Neuronal stem cell (in vitro differentiated cells): Measurements from ENCODE around the gene BRCA1.

Experiments used
- DNase-seq: peaks from one replicate; pipeline ENCODE4 v3.0.0-alpha.2; 2013; ENCODE audit warnings: low spot score
- H2AFZ ChIP-seq: one replicate; pipeline ENCODE4 v1.6.1; 2013; ENCODE audit warnings: mild to moderate bottlenecking, low read length, inconsistent platforms
- H2AK5ac ChIP-seq: 2 replicates; pipeline ENCODE4 v1.6.1; 2013; ENCODE audit warnings: low read depth, mild to moderate bottlenecking, inconsistent platforms, low read length, moderate library complexity, mixed read lengths
- H2BK120ac ChIP-seq: 2 replicates; pipeline ENCODE4 v1.6.1; 2013; ENCODE audit warnings: low read depth, mild to moderate bottlenecking, inconsistent platforms, low read length, moderate library complexity, mixed read lengths
- H2BK12ac ChIP-seq: one replicate; pipeline ENCODE4 v1.6.1; 2013; ENCODE audit warnings: low read length, inconsistent platforms
- H2BK15ac ChIP-seq: 2 replicates; pipeline ENCODE4 v1.6.1; 2013; ENCODE audit warnings: mild to moderate bottlenecking, low read length, inconsistent platforms, mixed read lengths
- H2BK5ac ChIP-seq: one replicate; pipeline ENCODE4 v1.6.1; 2013; ENCODE audit warnings: inconsistent platforms, mild to moderate bottlenecking, low read length, moderate library complexity
- H3K14ac ChIP-seq: one replicate; pipeline ENCODE4 v1.6.1; 2013; ENCODE audit warnings: low read length, inconsistent platforms
- H3K18ac ChIP-seq: 2 replicates; pipeline ENCODE4 v1.6.1; 2013; ENCODE audit warnings: low read length, inconsistent platforms
- H3K23ac ChIP-seq: 2 replicates; pipeline ENCODE4 v1.6.1; 2013; ENCODE audit warnings: low read depth, mild to moderate bottlenecking, mixed read lengths, low read length, inconsistent platforms; ENCODE audit not compliant: poor library complexity
- H3K27ac ChIP-seq: replicated peaks from 3 replicates; pipeline ENCODE4 v1.5.1; 2013; ENCODE audit warnings: low read length, inconsistent platforms
- H3K27me3 ChIP-seq, 3 experiments: 2 replicates each; pipeline ENCODE4 v1.6.1; 2013; ENCODE audit warnings: low read length in 3 of 3, mild to moderate bottlenecking in 2 of 3, inconsistent platforms in 1 of 3, low read depth in 1 of 3, mixed read lengths in 1 of 3, moderate library complexity in 1 of 3; ENCODE audit not compliant: control insufficient read depth in 3 of 3, insufficient read depth in 3 of 3
- H3K36me3 ChIP-seq, 2 donors: replicated peaks in 1 of 2; 2 replicates each; pipeline ENCODE4 v1.6.1; 2013; ENCODE audit warnings: low read length in 2 of 2; ENCODE audit not compliant: control insufficient read depth in 2 of 2, insufficient read depth in 2 of 2
- H3K4ac ChIP-seq: 2 replicates; pipeline ENCODE4 v1.6.1; 2013; ENCODE audit warnings: inconsistent platforms, mild to moderate bottlenecking, low read length, moderate library complexity
- H3K4me1 ChIP-seq, 2 donors: 1 replicate in 1 of 2; 2 replicates in 1 of 2; pipeline ENCODE4 v1.6.1; 2013; ENCODE audit warnings: low read length in 2 of 2, low read depth in 1 of 2; ENCODE audit not compliant: control insufficient read depth in 2 of 2, insufficient read depth in 1 of 2
- H3K4me2 ChIP-seq: one replicate; pipeline ENCODE4 v1.6.1; 2013; ENCODE audit warnings: mild to moderate bottlenecking, low read length, inconsistent platforms; ENCODE audit not compliant: insufficient read depth, poor library complexity, severe bottlenecking
- H3K4me3 ChIP-seq, 2 donors: 2 replicates each; pipeline ENCODE4 v1.5.1; 2013; ENCODE audit warnings: low read length in 2 of 2, mild to moderate bottlenecking in 2 of 2, inconsistent platforms in 1 of 2, moderate library complexity in 1 of 2
- H3K79me1 ChIP-seq: one replicate; pipeline ENCODE4 v1.6.1; 2013; ENCODE audit warnings: low read depth, mild to moderate bottlenecking, inconsistent platforms, low read length, moderate library complexity
- H3K9ac ChIP-seq: one replicate; pipeline ENCODE4 v1.6.1; 2013; ENCODE audit warnings: mild to moderate bottlenecking, low read depth, low read length, inconsistent platforms; ENCODE audit not compliant: poor library complexity
- H3K9me3 ChIP-seq, 2 donors: replicated peaks in 1 of 2; 2 replicates each; pipeline versions ENCODE3 to v1.6.1; 2013; ENCODE audit warnings: low read length in 2 of 2, mild to moderate bottlenecking in 2 of 2, inconsistent platforms in 1 of 2, low read depth in 1 of 2, mixed read lengths in 1 of 2, moderate library complexity in 1 of 2; ENCODE audit not compliant: control insufficient read depth in 2 of 2, insufficient read depth in 1 of 2
- H4K8ac ChIP-seq: one replicate; pipeline ENCODE4 v1.6.1; 2013; ENCODE audit warnings: low read depth, mild to moderate bottlenecking, inconsistent platforms, low read length, moderate library complexity
- H4K91ac ChIP-seq: one replicate; pipeline ENCODE4 v1.6.1; 2013; ENCODE audit warnings: low read length, low read depth, mild to moderate bottlenecking, inconsistent platforms; ENCODE audit not compliant: poor library complexity
- WGBS, 2 donors: extraction: QIAGEN DNeasy Blood & Tissue Kit; methylation state at CpG; one replicate each; pipeline ENCODE4 v1.1.7; 2013; ENCODE audit warnings: missing lambda C conversion rate in 2 of 2, mixed read lengths in 1 of 2; ENCODE audit not compliant: insufficient read length in 2 of 2, insufficient replicate concordance in 1 of 2; ENCODE audit errors: extremely low coverage in 2 of 2; 5-methylcytosine and 5-hydroxymethylcytosine counted together

Gene BRCA1

GRCh38 chr17:43042025-43042628 lies 83.0 kb downstream of the BRCA1 start:
- Histone ChIP-seq H2BK120ac (no peak overlapping the region), H2AFZ (peak overlapping the region; percentile 16), H3K36me3 (peaks cover 9 to 44% of the 10 kb centered on the region in 2 donors), H3K18ac (no peak overlapping the region), H2AK5ac (no peak overlapping the region), H4K91ac (no peak overlapping the region), H4K8ac (no peak overlapping the region), H3K23ac (no peak overlapping the region), H2BK5ac (no peak overlapping the region), H2BK12ac (no peak overlapping the region), H3K4me1 (peaks cover 14 to 27% of the 10 kb centered on the region in 2 donors), H3K9me3 (no peaks in the 10 kb centered on the region), H3K27ac (no peak overlapping the region), H3K9ac (no peak overlapping the region), H3K4ac (no peak overlapping the region), H3K4me3 (no peak overlapping the region), H3K4me2 (no peak overlapping the region), H3K79me1 (no peaks in the 10 kb centered on the region), H2BK15ac (no peak overlapping the region), H3K14ac (no peak overlapping the region), H3K27me3 (no peaks in the 10 kb centered on the region)
- WGBS, 2 donors, result no CpG with 5 or more reads among the region's 5 CpGs
- no peak for DNase-seq

- Histone ChIP-seq H3K36me3 (peaks cover 8 to 33% of the 10 kb centered on the region in 2 donors), H3K18ac (no peak overlapping the region), H2BK15ac (no peak overlapping the region), H3K14ac (no peak overlapping the region), H3K27ac (peak overlapping the region; percentile 67), H4K91ac (no peak overlapping the region), H2BK120ac (no peak overlapping the region), H3K4me2 (no peak overlapping the region), H3K9ac (no peak overlapping the region), H3K9me3 (no peaks in the 10 kb centered on the region), H3K23ac (no peak overlapping the region), H2BK5ac (no peak overlapping the region), H3K4me3 (no peak overlapping the region), H2BK12ac (no peak overlapping the region), H4K8ac (no peak overlapping the region), H2AFZ (no peak overlapping the region), H3K79me1 (no peaks in the 10 kb centered on the region), H3K27me3 (no peaks in the 10 kb centered on the region), H3K4me1 (peaks cover 25 to 33% of the 10 kb centered on the region in 2 donors), H2AK5ac (no peak overlapping the region), H3K4ac (no peak overlapping the region)
- no CpG with 5 or more reads among the region's 2 CpGs for WGBS, 2 donors
- no peak for DNase-seq
Measured at GRCh38 chr17:43040655-43041054, 84.5 kb downstream of the BRCA1 start.

- DNase-seq, result no peak
- Histone ChIP-seq H3K4me3 (no peak overlapping the region), H3K4me2 (no peak overlapping the region), H4K8ac (no peak overlapping the region), H2BK15ac (no peak overlapping the region), H2BK120ac (no peak overlapping the region), H4K91ac (no peak overlapping the region), H3K23ac (no peak overlapping the region), H3K4ac (no peak overlapping the region), H3K36me3 (peaks cover 3 to 23% of the 10 kb centered on the region in 2 donors), H3K79me1 (no peaks in the 10 kb centered on the region), H3K27ac (peak overlapping the region; percentile 61), H3K14ac (no peak overlapping the region), H2BK5ac (no peak overlapping the region), H3K18ac (no peak overlapping the region), H2AFZ (no peak overlapping the region), H3K27me3 (no peaks in the 10 kb centered on the region), H3K9me3 (no peaks in the 10 kb centered on the region), H3K9ac (no peak overlapping the region), H3K4me1 (peaks cover 35 to 40% of the 10 kb centered on the region in 2 donors), H2AK5ac (peak overlapping the region; percentile 38), H2BK12ac (no peak overlapping the region)
- WGBS, 2 donors, result no CpG with 5 or more reads among the region's 2 CpGs
Measured at GRCh38 chr17:43039646-43040045, 85.5 kb downstream of the BRCA1 start.

GRCh38 chr17:43034894-43035293 lies 90.3 kb downstream of the BRCA1 start:
- no peak overlapping the region for H2AFZ ChIP-seq
- H4K91ac ChIP-seq, result peak overlapping the region; percentile 4
- no peak overlapping the region for H3K14ac ChIP-seq
- DNase-seq, result no peak
- no peak overlapping the region for H3K4me3 ChIP-seq
- H3K23ac ChIP-seq, result no peak overlapping the region
- H3K4ac ChIP-seq, result no peak overlapping the region
- H3K27ac ChIP-seq, result peak overlapping the region; percentile 98
- H4K8ac ChIP-seq, result no peak overlapping the region
- H3K9ac ChIP-seq, result no peak overlapping the region
- no peaks in the 10 kb centered on the region for H3K79me1 ChIP-seq
- peak overlapping the region; percentile 59 for H2BK12ac ChIP-seq
- H2AK5ac ChIP-seq, result peak overlapping the region; percentile 9
- no peaks in the 10 kb centered on the region for H3K27me3 ChIP-seq
- no peaks in the 10 kb centered on the region for H3K9me3 ChIP-seq
- peaks cover 37 to 42% of the 10 kb centered on the region in 2 donors for H3K4me1 ChIP-seq
- H3K18ac ChIP-seq, result peak overlapping the region; percentile 91
- no peaks in the 10 kb centered on the region for H3K36me3 ChIP-seq
- peak overlapping the region; percentile 52 for H2BK120ac ChIP-seq
- H2BK5ac ChIP-seq, result no peak overlapping the region
- H2BK15ac ChIP-seq, result no peak overlapping the region
- H3K4me2 ChIP-seq, result no peak overlapping the region
- WGBS, 2 donors, result no CpG with 5 or more reads among the region's 3 CpGs
